A673 (cell line): ENCODE data around the gene LENEP. TPM values are rescaled to one million over a fixed set of nuclear protein-coding genes. Genes with fewer than 3 reads are reported as not detected.

Experiments used
- BruUV-seq: library from RNA; stranded (reverse); fragments of 400-500 nt; replicated peaks from 2 replicates; lab custom pipeline; 2021; lab: Mats Ljungman, UMichigan
- CTCF ChIA-PET: fragments of 300-600 bp; sonication (Branson Sonifier 250); formaldehyde crosslinking; loops from one replicate; lab custom pipeline; 2022; ENCODE audit warnings: antibody characterized with exemption; lab: Charles Lee
- POLR2A ChIA-PET: fragments of 300-600 bp; sonication (Branson Sonifier 250); formaldehyde crosslinking; loops from one replicate; lab custom pipeline; 2022; ENCODE audit warnings: antibody characterized with exemption; ENCODE audit not compliant: low non-redundant PET; lab: Charles Lee
- DNase-seq: peaks from one replicate; pipeline ENCODE4 v3.0.0-alpha.2; 2015; ENCODE audit warnings: low spot score
- H3K27ac ChIP-seq: fragments of 200-600 bp; sonication (generic); 2 replicates; pipeline ENCODE4 v1.5.1; 2016; ENCODE audit warnings: mixed run types, low read depth, mild to moderate bottlenecking, mixed read lengths, antibody characterized with exemption, low read length; ENCODE audit not compliant: poor library complexity, severe bottlenecking
- H3K27me3 ChIP-seq: fragments of 200-600 bp; sonication (generic); replicated peaks from 2 replicates; pipeline ENCODE4 v1.6.1; 2017; ENCODE audit warnings: mixed run types, low read depth, mild to moderate bottlenecking, mixed read lengths, antibody characterized with exemption, low read length; ENCODE audit not compliant: insufficient read depth, poor library complexity
- H3K36me3 ChIP-seq: fragments of 200-600 bp; sonication (generic); 2 replicates; pipeline ENCODE4 v1.6.1; 2016; ENCODE audit warnings: mixed run types, mild to moderate bottlenecking, mixed read lengths, antibody characterized with exemption, low read length; ENCODE audit not compliant: insufficient read depth, poor library complexity, severe bottlenecking
- H3K4me1 ChIP-seq: fragments of 200-600 bp; sonication (generic); 2 replicates; pipeline ENCODE4 v1.6.1; 2017; ENCODE audit warnings: mixed run types, mild to moderate bottlenecking, mixed read lengths, antibody characterized with exemption, low read length; ENCODE audit not compliant: insufficient read depth, poor library complexity, severe bottlenecking
- H3K4me3 ChIP-seq: fragments of 200-600 bp; sonication (generic); 2 replicates; pipeline ENCODE4 v1.5.1; 2016; ENCODE audit warnings: low read depth, mixed run types, mild to moderate bottlenecking, mixed read lengths, low read length; ENCODE audit not compliant: poor library complexity, severe bottlenecking
- H3K9me3 ChIP-seq: fragments of 200-600 bp; sonication (generic); 2 replicates; pipeline ENCODE4 v1.6.1; 2016; ENCODE audit warnings: mixed run types, low read depth, mild to moderate bottlenecking, mixed read lengths, antibody characterized with exemption, low read length; ENCODE audit not compliant: poor library complexity, severe bottlenecking
- EZH2 ChIP-seq: fragments of 200-600 bp; sonication (generic); IDR thresholded peaks from 2 replicates; pipeline ENCODE4 v1.6.1; 2017; ENCODE audit warnings: borderline replicate concordance, low read depth, mild to moderate bottlenecking, mixed read lengths, antibody characterized with exemption, low read length; ENCODE audit not compliant: poor library complexity, severe bottlenecking
- intact Hi-C: fragments of 100-400 bp; cut with micrococcal nuclease; formaldehyde crosslinking; loops from one replicate; pipeline ENCODE4 v1.10.0; 2022; ENCODE audit not compliant: unreplicated experiment
- total RNA-seq: library from RNA; stranded (reverse); gene quantifications from 2 replicates; pipeline ENCODE4 v1.2.3, GENCODE V29; 2021
- TF ChIP-seq, protein P1 (sequence below): fragments of 300-800, 200-600 bp; sonication (generic); conservative IDR thresholded peaks from 2 replicates; pipeline ENCODE4 v1.5.1; 2017; ENCODE audit warnings: low read depth, mild to moderate bottlenecking, antibody characterized with exemption, low read length, moderate library complexity, mixed read lengths

The LENEP gene
- total RNA-seq, 1 experiment from 2014 or later, result 1.4 TPM

DNA sequence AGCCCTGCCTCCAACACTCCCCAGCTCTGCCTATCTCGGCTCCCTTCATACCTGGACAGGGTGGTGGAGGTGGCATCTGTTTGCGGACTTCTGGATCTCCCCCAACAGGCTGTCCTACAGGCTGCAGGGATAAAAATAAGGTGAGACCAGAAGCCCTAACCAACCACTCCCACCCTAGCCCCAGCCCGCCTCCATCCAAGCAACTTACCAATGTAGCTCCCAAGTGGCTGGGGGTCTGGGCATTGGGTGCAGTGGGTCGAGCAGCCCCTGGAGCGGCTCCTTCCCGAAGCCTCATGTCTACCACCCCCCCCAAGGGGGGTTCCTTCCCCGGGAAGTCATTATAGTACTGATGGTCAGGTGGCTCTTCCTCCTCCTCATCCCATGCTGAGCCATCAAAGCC is 27.3 kb upstream of the LENEP start:
- DNase-seq, result no peak
- peaks cover 60% of the 10 kb centered on the region for H3K36me3 ChIP-seq
- TF ChIP-seq, protein P1, sequence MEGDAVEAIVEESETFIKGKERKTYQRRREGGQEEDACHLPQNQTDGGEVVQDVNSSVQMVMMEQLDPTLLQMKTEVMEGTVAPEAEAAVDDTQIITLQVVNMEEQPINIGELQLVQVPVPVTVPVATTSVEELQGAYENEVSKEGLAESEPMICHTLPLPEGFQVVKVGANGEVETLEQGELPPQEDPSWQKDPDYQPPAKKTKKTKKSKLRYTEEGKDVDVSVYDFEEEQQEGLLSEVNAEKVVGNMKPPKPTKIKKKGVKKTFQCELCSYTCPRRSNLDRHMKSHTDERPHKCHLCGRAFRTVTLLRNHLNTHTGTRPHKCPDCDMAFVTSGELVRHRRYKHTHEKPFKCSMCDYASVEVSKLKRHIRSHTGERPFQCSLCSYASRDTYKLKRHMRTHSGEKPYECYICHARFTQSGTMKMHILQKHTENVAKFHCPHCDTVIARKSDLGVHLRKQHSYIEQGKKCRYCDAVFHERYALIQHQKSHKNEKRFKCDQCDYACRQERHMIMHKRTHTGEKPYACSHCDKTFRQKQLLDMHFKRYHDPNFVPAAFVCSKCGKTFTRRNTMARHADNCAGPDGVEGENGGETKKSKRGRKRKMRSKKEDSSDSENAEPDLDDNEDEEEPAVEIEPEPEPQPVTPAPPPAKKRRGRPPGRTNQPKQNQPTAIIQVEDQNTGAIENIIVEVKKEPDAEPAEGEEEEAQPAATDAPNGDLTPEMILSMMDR, result no peak
- TF ChIP-seq EZH2, result no peak
- ChIA-PET CTCF (no interaction called here), POLR2A (no interaction called here)
- H3K27ac ChIP-seq, result no peak overlapping the region
- H3K4me1 ChIP-seq, result peaks cover 34% of the 10 kb centered on the region
- no peaks in the 10 kb centered on the region for H3K9me3 ChIP-seq
- no peaks in the 10 kb centered on the region for H3K27me3 ChIP-seq
- BruUV-seq, result no TSS peak
- intact Hi-C loops, result no loop called here
- no peak overlapping the region for H3K4me3 ChIP-seq

DNA sequence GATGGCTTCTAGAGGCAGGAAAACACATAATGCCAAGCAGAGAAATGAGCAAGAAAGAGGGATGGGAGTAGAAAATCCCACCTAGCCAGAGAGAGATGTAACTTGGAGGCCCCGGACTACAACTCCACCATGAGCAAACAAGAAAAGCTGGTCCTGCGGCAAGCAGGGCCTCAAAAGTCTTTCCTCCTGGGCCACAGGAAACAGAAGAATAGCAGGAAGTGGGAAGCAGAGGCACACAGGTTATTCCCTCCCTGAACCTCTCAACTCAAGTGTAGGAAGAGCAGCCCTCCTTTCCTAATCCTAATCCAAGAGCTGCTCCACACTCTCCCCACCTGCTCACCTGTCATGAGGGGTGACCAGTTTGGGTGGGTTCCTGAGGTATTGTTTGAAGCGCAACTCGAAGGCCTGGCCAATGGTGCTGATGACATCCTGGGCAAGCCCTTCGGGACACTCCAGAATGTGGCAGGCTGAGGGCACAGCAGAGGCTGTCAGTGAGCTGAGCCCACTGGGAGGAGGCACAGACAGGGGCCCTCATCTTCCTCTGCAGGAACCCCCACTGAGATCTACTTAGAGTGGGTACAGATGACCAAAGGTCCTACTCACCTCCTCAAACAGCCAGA is 25.9 kb upstream of the LENEP start:
- ChIA-PET POLR2A (no interaction called here), CTCF (no interaction called here)
- Histone ChIP-seq H3K4me3 (no peak overlapping the region), H3K9me3 (no peaks in the 10 kb centered on the region), H3K27me3 (no peaks in the 10 kb centered on the region), H3K27ac (peak overlapping the region; percentile 96), H3K4me1 (peaks cover 44% of the 10 kb centered on the region), H3K36me3 (peaks cover 59% of the 10 kb centered on the region)
- intact Hi-C loops, result no loop called here
- DNase-seq, result no peak
- no peak for TF ChIP-seq EZH2
- TF ChIP-seq, protein P1, result no peak
- BruUV-seq, result no TSS peak

DNA sequence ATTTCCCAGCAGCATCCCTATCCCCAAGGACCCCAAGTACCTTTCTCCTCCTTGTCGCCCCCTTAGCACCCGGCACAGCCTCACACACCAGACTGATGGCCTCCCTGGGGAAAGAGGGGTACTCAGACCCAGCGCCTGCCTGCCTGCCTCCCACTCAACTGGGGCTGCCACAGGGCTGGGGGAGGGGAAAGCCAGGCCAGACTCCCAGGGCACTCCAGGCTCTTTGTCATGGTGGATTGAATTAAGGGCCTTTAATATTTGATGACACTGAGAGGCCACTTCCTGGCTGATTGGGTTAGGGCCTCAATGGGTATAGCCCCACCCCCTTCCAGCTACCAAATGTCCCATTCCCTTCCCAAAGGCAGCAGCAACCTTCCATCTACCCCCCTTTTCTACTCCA is 24.7 kb upstream of the LENEP start:
- H3K4me1 ChIP-seq, result peaks cover 50% of the 10 kb centered on the region
- intact Hi-C loops, result no loop called here
- DNase-seq, result peak; percentile 63
- no TSS peak for BruUV-seq
- peak overlapping the region; percentile 96 for H3K27ac ChIP-seq
- peaks cover 46% of the 10 kb centered on the region for H3K36me3 ChIP-seq
- H3K9me3 ChIP-seq, result no peaks in the 10 kb centered on the region
- CTCF ChIA-PET, result interaction anchor here (0.5 kb wide), 1 partner anchor 42 kb away, joined by 3 read pairs; no protein-coding TSS in a partner anchor
- no peaks in the 10 kb centered on the region for H3K27me3 ChIP-seq
- peak overlapping the region; percentile 70 for H3K4me3 ChIP-seq
- TF ChIP-seq EZH2, result no peak
- TF ChIP-seq, protein P1, result no peak
- POLR2A ChIA-PET, result no interaction called here
